GM21825 (cell line): Measurements from ENCODE around the gene MED10.

Experiments used
- ATAC-seq: cut with Tn5 transposase; IDR thresholded peaks from one replicate; pipeline ENCODE4 v1.9.1; 2021; ENCODE audit warnings: mild to moderate bottlenecking, moderate library complexity; ENCODE audit not compliant: unreplicated experiment

The MED10 gene

GRCh38 chr5:6353602-6354302 lies 24.6 kb downstream of the MED10 start:
- no peak for ATAC-seq

- no peak for ATAC-seq
Observed at GRCh38 chr5:6350277-6351090, 27.9 kb downstream of the MED10 start.

- no peak for ATAC-seq
Observed at GRCh38 chr5:6349387-6349786, 29.0 kb downstream of the MED10 start.

- ATAC-seq = no peak
Observed at GRCh38 chr5:6348476-6349000, 29.8 kb downstream of the MED10 start.

GRCh38 chr5:6347673-6348072 lies 30.7 kb downstream of the MED10 start:
- no peak for ATAC-seq

GRCh38 chr5:6347165-6347564 lies 31.2 kb downstream of the MED10 start:
- ATAC-seq = no peak

GRCh38 chr5:6344593-6344989 lies 33.8 kb downstream of the MED10 start:
- ATAC-seq = no peak

- ATAC-seq = no peak
Observed at GRCh38 chr5:6343951-6344592, 34.3 kb downstream of the MED10 start.

- ATAC-seq = no peak
Observed at GRCh38 chr5:6342689-6343315, 35.5 kb downstream of the MED10 start.

GRCh38 chr5:6340100-6340499 lies 38.2 kb downstream of the MED10 start:
- no peak for ATAC-seq

- no peak for ATAC-seq
Observed at GRCh38 chr5:6338871-6339270, 39.5 kb downstream of the MED10 start.

GRCh38 chr5:6338135-6338534 lies 40.2 kb downstream of the MED10 start:
- ATAC-seq = no peak

- ATAC-seq = no peak
Observed at GRCh38 chr5:6333182-6333905, 45.0 kb downstream of the MED10 start.

GRCh38 chr5:6328173-6328572 lies 50.2 kb downstream of the MED10 start:
- no peak for ATAC-seq

GRCh38 chr5:6326776-6327175 lies 51.6 kb downstream of the MED10 start:
- no peak for ATAC-seq

GRCh38 chr5:6322163-6322713 lies 56.1 kb downstream of the MED10 start:
- ATAC-seq = no peak
